Fibroblast of lung (primary cell): Measurements from ENCODE around the gene LTO1. TPM values are rescaled to one million over a fixed set of nuclear protein-coding genes. Genes with fewer than 3 reads are reported as not detected.
A peak's percentile ranks its signal among the peaks of the same experiment; 100 is the strongest.

Source experiments
- DNase-seq, 2 donors: peaks; one replicate each; pipeline versions ENCODE4 v3.0.0 to v3.0.0-alpha.2; 2010; ENCODE audit warnings: low read depth in 2 of 2
- H2AFZ ChIP-seq: 2 replicates; pipeline ENCODE4 v1.5.1; 2012; ENCODE audit warnings: low read length, control low read depth, inconsistent platforms
- H3K27ac ChIP-seq: 2 replicates; pipeline ENCODE4 v1.5.1; 2011; ENCODE audit warnings: low read length, control low read depth; ENCODE audit not compliant: insufficient read depth
- H3K27me3 ChIP-seq: 2 replicates; pipeline ENCODE4 v1.5.1; 2011; ENCODE audit warnings: mild to moderate bottlenecking, low read length; ENCODE audit not compliant: control insufficient read depth, insufficient read depth
- H3K36me3 ChIP-seq: 2 replicates; pipeline ENCODE4 v1.5.1; 2011; ENCODE audit warnings: low read length; ENCODE audit not compliant: control insufficient read depth, insufficient read depth
- H3K4me1 ChIP-seq: 2 replicates; pipeline ENCODE4 v1.5.1; 2011; ENCODE audit warnings: low read length; ENCODE audit not compliant: control insufficient read depth, insufficient read depth; ENCODE audit errors: extremely low read depth
- H3K4me2 ChIP-seq: 2 replicates; pipeline ENCODE4 v1.5.1; 2011; ENCODE audit warnings: low read length, control low read depth; ENCODE audit not compliant: insufficient read depth; ENCODE audit errors: extremely low read depth
- H3K4me3 ChIP-seq, 4 experiments: fragments of 200-600 bp in 1 of 4; sonication (generic) in 1 of 4; replicated peaks in 1 of 4; 2 replicates each; pipeline ENCODE4 v1.5.1; 2011 to 2016; ENCODE audit warnings: low read length in 4 of 4, low read depth in 3 of 4, mild to moderate bottlenecking in 3 of 4, control low read depth in 2 of 4, inconsistent platforms in 1 of 4, mixed read lengths in 1 of 4; ENCODE audit not compliant: insufficient read depth in 1 of 4; ENCODE audit errors: control extremely low read depth in 1 of 4
- H3K79me2 ChIP-seq: 2 replicates; pipeline ENCODE4 v1.5.1; 2012; ENCODE audit warnings: mild to moderate bottlenecking, low read length, inconsistent platforms; ENCODE audit not compliant: control insufficient read depth, insufficient read depth
- H3K9ac ChIP-seq: 2 replicates; pipeline ENCODE4 v1.5.1; 2011; ENCODE audit warnings: mild to moderate bottlenecking, low read length, control low read depth; ENCODE audit not compliant: insufficient read depth
- H3K9me3 ChIP-seq: 2 replicates; pipeline ENCODE4 v1.5.1; 2012; ENCODE audit warnings: low read depth, low read length; ENCODE audit not compliant: control insufficient read depth, insufficient read depth
- H4K20me1 ChIP-seq: 2 replicates; pipeline ENCODE4 v1.5.1; 2011; ENCODE audit warnings: low read length; ENCODE audit not compliant: control insufficient read depth, insufficient read depth; ENCODE audit errors: extremely low read depth
- CTCF ChIP-seq, 2 donors: IDR thresholded peaks in 1 of 2; conservative IDR thresholded peaks in 1 of 2; 1 replicate in 1 of 2; 2 replicates in 1 of 2; pipeline ENCODE4 v1.5.1; 2011 to 2012; ENCODE audit warnings: low read length in 2 of 2, control low read depth in 1 of 2, inconsistent platforms in 1 of 2, low read depth in 1 of 2, mild to moderate bottlenecking in 1 of 2
- EZH2 ChIP-seq: IDR thresholded peaks from 2 replicates; pipeline ENCODE4 v1.5.1; 2012; ENCODE audit warnings: low read length, control low read depth, mild to moderate bottlenecking; ENCODE audit errors: missing control alignments
- polyA minus RNA-seq: library from RNA; depleted of rRNA, polyadenylated mRNA; stranded (reverse); fragments of >200 nt; gene quantifications from 2 replicates; pipeline ENCODE4 v1.2.3, GENCODE V29; 2011; ENCODE audit warnings: low replicate concordance
- polyA plus RNA-seq, 2 donors: library from polyadenylated mRNA; depleted of rRNA in 1 of 2; stranded (reverse) in 1 of 2; unstranded in 1 of 2; fragments of >200 nt; gene quantifications; 2 replicates each; pipeline ENCODE4 v1.2.1, GENCODE V29; 2011 to 2012; ENCODE audit warnings: missing spikeins in 1 of 2
- total RNA-seq: library from RNA; depleted of rRNA; stranded (reverse); fragments of >200 nt; gene quantifications from 2 replicates; pipeline ENCODE4 v1.2.1, GENCODE V29; 2014

LTO1 gene
- 20.3 and 25.4 TPM in 2 replicates for total RNA-seq
- polyA plus RNA-seq, result 18.1 and 19.5 TPM in 2 replicates
- 14.2 and 15.0 TPM in 2 replicates for polyA plus RNA-seq (2012)
- polyA minus RNA-seq, result 4.1 and 5.0 TPM in 2 replicates

GRCh38 chr11:69674886-69675714 is at the start of gene LTO1:
TSS of gene LTO1 (minus strand) at chr11:69675353. CDS start at chr11:69675239, 114 bp downstream.
- Histone ChIP-seq H3K27ac (peak within 1 kb of the TSS; percentile 99), H3K4me1 (peaks cover 7% of the 10 kb centered on the region), H2AFZ (peak within 1 kb of the TSS; percentile 85), H3K27me3 (no peaks in the 10 kb centered on the region), H3K79me2 (peaks cover 27% of the 10 kb centered on the region), H3K9me3 (no peaks in the 10 kb centered on the region), H3K4me3 (peak within 1 kb of the TSS; percentile 76 to 100 (median 96)), H4K20me1 (no peaks in the 10 kb centered on the region), H3K36me3 (no peaks in the 10 kb centered on the region), H3K9ac (peak within 1 kb of the TSS; percentile 99), H3K4me2 (peak within 1 kb of the TSS; percentile 99)
- peak; percentile 92 to 97 for DNase-seq
- no peak for TF ChIP-seq CTCF (conservative IDR thresholded peaks at IDR 0.05 in 1 of 2, IDR thresholded peaks at IDR 0.05 in 1 of 2; ENCODE audit: low read depth in 1 of 2, low read length in 2 of 2)
- no peak for TF ChIP-seq EZH2

DNA sequence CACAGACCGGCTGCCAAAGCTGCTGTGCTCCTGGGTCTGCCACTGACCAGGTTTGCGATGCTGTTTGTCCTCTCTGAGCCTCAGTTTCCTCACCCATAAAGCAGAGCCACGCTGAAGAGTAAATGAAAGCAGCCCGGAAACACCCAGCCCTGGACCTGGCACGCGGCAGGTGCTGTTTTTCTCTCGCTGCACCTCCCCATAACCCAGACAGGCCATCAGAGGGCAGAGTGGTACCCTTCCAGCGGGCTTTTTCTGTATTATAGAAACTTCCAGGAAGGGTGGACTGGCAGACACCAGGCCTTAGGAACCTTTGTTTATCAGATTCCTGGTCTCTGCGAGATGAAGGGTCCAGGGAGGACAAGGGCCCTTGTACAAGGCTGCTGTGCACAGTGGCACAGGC is 46.6 kb upstream of the LTO1 start:
- no peak for DNase-seq
- H3K79me2 ChIP-seq, result no peaks in the 10 kb centered on the region
- no peak overlapping the region for H3K9ac ChIP-seq
- no peak overlapping the region for H3K4me2 ChIP-seq
- no peaks in the 10 kb centered on the region for H3K36me3 ChIP-seq
- no peak overlapping the region for H3K4me3 ChIP-seq
- H3K4me1 ChIP-seq, result no peaks in the 10 kb centered on the region
- no peak overlapping the region for H2AFZ ChIP-seq
- H3K9me3 ChIP-seq, result no peaks in the 10 kb centered on the region
- H4K20me1 ChIP-seq, result no peaks in the 10 kb centered on the region
- TF ChIP-seq CTCF (conservative IDR thresholded peaks at IDR 0.05 in 1 of 2, IDR thresholded peaks at IDR 0.05 in 1 of 2; ENCODE audit: low read depth in 1 of 2, low read length in 2 of 2) (peak in 1 of 2 donors; percentile 32), EZH2 (no peak)
- H3K27me3 ChIP-seq, result peaks cover 16% of the 10 kb centered on the region
- H3K27ac ChIP-seq, result no peak overlapping the region

DNA sequence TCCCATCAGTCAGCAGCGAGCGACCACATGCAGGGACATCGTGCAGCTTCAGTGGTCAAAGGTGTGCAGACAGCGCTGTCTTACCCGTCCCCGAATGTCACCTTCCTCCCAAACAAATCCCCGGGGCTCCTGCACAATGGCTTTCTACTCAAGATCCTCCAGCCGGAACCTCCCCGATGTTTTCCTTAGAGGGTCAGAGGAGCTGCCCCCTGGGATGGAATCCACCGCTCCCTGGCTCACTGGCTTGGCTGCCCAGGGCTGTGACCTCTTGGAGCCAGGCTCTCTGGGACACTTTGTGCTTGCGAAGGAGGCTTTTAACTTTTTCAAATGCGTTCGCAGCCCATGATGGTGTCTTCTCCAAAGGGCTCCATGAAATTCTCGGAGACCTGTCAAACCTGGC is 46.0 kb upstream of the LTO1 start:
- Histone ChIP-seq H3K79me2 (no peaks in the 10 kb centered on the region), H3K27ac (no peak overlapping the region), H3K4me3 (no peak overlapping the region), H4K20me1 (no peaks in the 10 kb centered on the region), H2AFZ (no peak overlapping the region), H3K27me3 (peaks cover 16% of the 10 kb centered on the region), H3K4me2 (no peak overlapping the region), H3K36me3 (no peaks in the 10 kb centered on the region), H3K9me3 (no peaks in the 10 kb centered on the region), H3K9ac (no peak overlapping the region), H3K4me1 (no peaks in the 10 kb centered on the region)
- TF ChIP-seq CTCF (conservative IDR thresholded peaks at IDR 0.05 in 1 of 2, IDR thresholded peaks at IDR 0.05 in 1 of 2; ENCODE audit: low read depth in 1 of 2, low read length in 2 of 2), result no peak
- no peak for DNase-seq
